ENCODE results near the gene RPS18.
A peak's percentile ranks its signal among the peaks of the same experiment; 100 is the strongest.
"Not testable (repeated sequence)": the region's sequence is repeated elsewhere in the genome, so short reads cannot be mapped to it uniquely, and the experiment has no call there.

The RPS18 gene

GRCh38 chr6:33272275-33273128 is 627 bp downstream of the RPS18 start:
- no peak for DNase-seq (ENCODE audit: low read depth, low spot score)

- DNase-seq (ENCODE audit: low read depth, low spot score), result no peak
These were observed 1.5 kb downstream of the RPS18 start for GRCh38 chr6:33273129-33273923.

- no peak for DNase-seq (ENCODE audit: low read depth, low spot score)
These were observed 2.3 kb downstream of the RPS18 start for GRCh38 chr6:33273924-33274902.

- DNase-seq (ENCODE audit: low read depth, low spot score), result not testable (repeated sequence)
These were observed 4.1 kb downstream of the RPS18 start for GRCh38 chr6:33275795-33276580.

GRCh38 chr6:33276581-33276863 is 4.6 kb downstream of the RPS18 start:
- no peak for DNase-seq (ENCODE audit: low read depth, low spot score)

- peak; percentile 95 for DNase-seq (ENCODE audit: low read depth, low spot score)
These were observed 5.2 kb downstream of the RPS18 start, which contains the start of gene B3GALT4 for GRCh38 chr6:33276864-33277662. Gene B3GALT4, plus strand, starts transcription at chr6:33277123. Its CDS starts 297 bp downstream, at chr6:33277420.

- no peak for DNase-seq (ENCODE audit: low read depth, low spot score)
These were observed 6.0 kb downstream of the RPS18 start for GRCh38 chr6:33277663-33278391.

GRCh38 chr6:33278392-33278741 is 6.5 kb downstream of the RPS18 start:
- DNase-seq (ENCODE audit: low read depth, low spot score), result no peak

- DNase-seq (ENCODE audit: low read depth, low spot score), result no peak
These were observed 6.9 kb downstream of the RPS18 start for GRCh38 chr6:33278810-33279209.

- no peak for DNase-seq (ENCODE audit: low read depth, low spot score)
These were observed 7.4 kb downstream of the RPS18 start for GRCh38 chr6:33279257-33279695.

- peak; percentile 94 for DNase-seq (ENCODE audit: low read depth, low spot score)
These were observed 8.2 kb downstream of the RPS18 start for GRCh38 chr6:33279971-33280511.

- DNase-seq (ENCODE audit: low read depth, low spot score), result no peak
These were observed 8.7 kb downstream of the RPS18 start for GRCh38 chr6:33280539-33280938.

- DNase-seq (ENCODE audit: low read depth, low spot score), result not testable (repeated sequence)
These were observed 13.3 kb downstream of the RPS18 start for GRCh38 chr6:33285214-33285613.

- no peak for DNase-seq (ENCODE audit: low read depth, low spot score)
These were observed 15.4 kb downstream of the RPS18 start for GRCh38 chr6:33286946-33287914.

- no peak for DNase-seq (ENCODE audit: low read depth, low spot score)
These were observed 16.5 kb downstream of the RPS18 start for GRCh38 chr6:33288141-33288920.

- DNase-seq (ENCODE audit: low read depth, low spot score), result peak; percentile 91
These were observed 17.3 kb downstream of the RPS18 start, which contains the start of the genes PFDN6 and WDR46 for GRCh38 chr6:33288921-33289783. Gene PFDN6, plus strand, starts transcription at chr6:33289601. Its CDS starts 256 bp downstream, at chr6:33289857. Gene WDR46, minus strand, starts transcription at chr6:33289239. Its CDS starts 69 bp downstream, at chr6:33289170.

Data from ELF-1 (cell line).